Stomach (tissue), 9 donors: ENCODE results near the gene CCSER1. TPM values are rescaled to one million over a fixed set of nuclear protein-coding genes. Genes with fewer than 3 reads are reported as not detected.
"Not testable (repeated sequence)": the region's sequence is repeated elsewhere in the genome, so short reads cannot be mapped to it uniquely, and the experiment has no call there.

Source experiments
- DNase-seq, 2 donors: peaks; one replicate each; pipeline versions ENCODE4 v3.0.0 to v3.0.0-alpha.2; 2013 to 2019
- H3K27ac ChIP-seq, 5 donors: fragments of 200-600 bp in 4 of 5; sonication (generic) in 4 of 5; one replicate each; pipeline ENCODE4 v1.5.1; 2013 to 2019; ENCODE audit warnings: mild to moderate bottlenecking in 1 of 5, moderate library complexity in 1 of 5
- H3K27me3 ChIP-seq, 3 donors: fragments of 200-600 bp; sonication (generic); one replicate each; pipeline ENCODE4 v1.5.1; 2017 to 2019; ENCODE audit warnings: mixed run types in 1 of 3
- H3K36me3 ChIP-seq, 4 donors: fragments of 200-600 bp; sonication (generic); 1 replicate in 3 of 4; 2 replicates in 1 of 4; pipeline ENCODE4 v1.5.1; 2016 to 2019
- H3K4me1 ChIP-seq, 4 donors: fragments of 200-600 bp; sonication (generic); one replicate each; pipeline ENCODE4 v1.5.1; 2016 to 2019
- H3K4me3 ChIP-seq, 4 donors: fragments of 200-600 bp; sonication (generic) in 3 of 4; one replicate each; pipeline ENCODE4 v1.5.1; 2016 to 2019; ENCODE audit warnings: mild to moderate bottlenecking in 1 of 4
- H3K9me3 ChIP-seq, 4 donors: fragments of 200-600 bp; sonication (generic); one replicate each; pipeline ENCODE4 v1.5.1; 2016 to 2019
- CTCF ChIP-seq, 7 experiments: fragments of 450-650 bp in 4 of 7; fragments of 200-600 bp in 3 of 7; sonication (generic) in 3 of 7; IDR thresholded peaks; one replicate each; pipeline ENCODE4 v1.5.1; 2016 to 2019; ENCODE audit warnings: antibody characterized with exemption in 7 of 7, control low read depth in 2 of 7, mild to moderate bottlenecking in 1 of 7
- EP300 ChIP-seq: sonication (generic); formaldehyde crosslinking; IDR thresholded peaks from one replicate; pipeline ENCODE4 v1.6.1; 2017; ENCODE audit warnings: antibody characterized with exemption
- POLR2A ChIP-seq, 4 donors: fragments of 450-650 bp; IDR thresholded peaks; one replicate each; pipeline ENCODE4 v1.6.1; 2016; ENCODE audit warnings: antibody characterized with exemption in 4 of 4, control low read depth in 2 of 4, mild to moderate bottlenecking in 1 of 4, moderate library complexity in 1 of 4
- POLR2AphosphoS5 ChIP-seq, 3 donors: sonication (generic); formaldehyde crosslinking; IDR thresholded peaks; one replicate each; pipeline ENCODE4 v1.6.1; 2016; ENCODE audit warnings: antibody characterized with exemption in 3 of 3
- WGBS, 5 donors: extraction: QIAGEN DNeasy Blood & Tissue Kit in 3 of 5; methylation state at CpG; one replicate each; pipeline versions ENCODE4 v1.1.5 to v1.1.7; 2013 to 2018; 5-methylcytosine and 5-hydroxymethylcytosine counted together
- intact Hi-C: fragments of 100-400 bp; cut with DNase I; formaldehyde crosslinking; loops from one replicate; pipeline ENCODE4 v1.15.1; 2023; ENCODE audit warnings: low total_unique reads
- polyA plus RNA-seq, 3 donors: library from polyadenylated mRNA; stranded (reverse); fragments of 200-250 nt; gene quantifications; one replicate each; pipeline ENCODE4 v1.2.3, GENCODE V29; 2013
- total RNA-seq, 5 donors: library from RNA; depleted of rRNA; stranded (reverse); fragments of >200 nt; gene quantifications; one replicate each; pipeline versions ENCODE4 v1.1.0 to v1.2.3, GENCODE V29; 2014 to 2016
- donor health status: healthy with polysubstance abuse.
- donor health status: Bipolar disorder and iron deficiency.
- donor health status: healthy.

Gene CCSER1
- total and polyA plus RNA-seq, 8 donors: 0.33 to 149 (median 15.2) TPM

GRCh38 chr4:90474484-90474883 lies 347.3 kb downstream of the CCSER1 start:
- intact Hi-C loops: no loop called here
- 20 to 55% (median 41%) methylated on average over 1 of the region's 1 CpG for WGBS, 5 donors
- TF ChIP-seq CTCF (IDR thresholded peaks at IDR 0.05) (no peak), POLR2A (IDR thresholded peaks at IDR 0.05) (no peak), EP300 (no peak), POLR2AphosphoS5 (IDR thresholded peaks at IDR 0.05) (peak in 1 of 3 donors; percentile 25)
- peak overlapping the region in 4 of 5 donors; percentile 38 to 62 (median 55) for H3K27ac ChIP-seq
- H3K27me3 ChIP-seq: no peaks in the 10 kb centered on the region
- peak overlapping the region in 1 of 4 donors; percentile 19 for H3K4me3 ChIP-seq
- peaks cover 0 to 3% (median 1%) of the 10 kb centered on the region in 4 donors for H3K9me3 ChIP-seq
- H3K4me1 ChIP-seq: peaks cover 0 to 21% (median 4%) of the 10 kb centered on the region in 4 donors
- no peaks in the 10 kb centered on the region for H3K36me3 ChIP-seq
- DNase-seq: peak in 1 of 2 donors; percentile 31

GRCh38 chr4:90476019-90476418 lies 348.8 kb downstream of the CCSER1 start:
- intact Hi-C loops: no loop called here
- 84 to 92% (median 90%) methylated on average over 6 of the region's 6 CpGs for WGBS, 5 donors
- Histone ChIP-seq H3K4me3 (no peak overlapping the region), H3K9me3 (peaks cover 0 to 15% (median 2%) of the 10 kb centered on the region in 4 donors), H3K36me3 (no peaks in the 10 kb centered on the region), H3K27ac (no peak overlapping the region), H3K27me3 (no peaks in the 10 kb centered on the region), H3K4me1 (peaks cover 0 to 21% (median 4%) of the 10 kb centered on the region in 4 donors)
- TF ChIP-seq POLR2A (IDR thresholded peaks at IDR 0.05): no peak
- no peak for TF ChIP-seq CTCF (IDR thresholded peaks at IDR 0.05)
- no peak for DNase-seq

- no peak for DNase-seq
- no peaks in the 10 kb centered on the region for H3K36me3 ChIP-seq
- TF ChIP-seq POLR2A (IDR thresholded peaks at IDR 0.05): no peak
- TF ChIP-seq POLR2AphosphoS5 (IDR thresholded peaks at IDR 0.05): no peak
- TF ChIP-seq EP300: no peak
- no peak for TF ChIP-seq CTCF (IDR thresholded peaks at IDR 0.05)
- H3K27ac ChIP-seq: no peak overlapping the region
- intact Hi-C loops: no loop called here
- H3K4me3 ChIP-seq: no peak overlapping the region
- H3K27me3 ChIP-seq: no peaks in the 10 kb centered on the region
- peaks cover 0 to 15% (median 2%) of the 10 kb centered on the region in 4 donors for H3K9me3 ChIP-seq
- WGBS, 5 donors: 54 to 69% (median 65%) methylated on average over 4 of the region's 4 CpGs
- H3K4me1 ChIP-seq: peaks cover 0 to 21% (median 4%) of the 10 kb centered on the region in 4 donors
Measured at GRCh38 chr4:90476586-90476985, 349.4 kb downstream of the CCSER1 start.

- 68 to 94% (median 93%) methylated on average over 4 to 9 of the region's 9 CpGs for WGBS, 5 donors
- DNase-seq, H3K27me3 ChIP-seq, H3K36me3 ChIP-seq, H3K27ac ChIP-seq, H3K4me3 ChIP-seq, H3K4me1 ChIP-seq, intact Hi-C loops: not testable (repeated sequence)
- peaks cover 0 to 10% (median 5%) of the 10 kb centered on the region in 4 donors for H3K9me3 ChIP-seq
Measured at GRCh38 chr4:90484894-90485293, 357.7 kb downstream of the CCSER1 start.

- DNase-seq: no peak
- H3K27ac ChIP-seq: no peak overlapping the region
- H3K4me1 ChIP-seq: no peaks in the 10 kb centered on the region
- 70 to 89% (median 75%) methylated on average over 1 of the region's 1 CpG for whole genome bisulfite sequencing, 5 donors
- H3K9me3 ChIP-seq: peaks cover 0 to 16% (median 0%) of the 10 kb centered on the region in 4 donors
- H3K4me3 ChIP-seq: no peak overlapping the region
- no peaks in the 10 kb centered on the region for H3K36me3 ChIP-seq
- no peaks in the 10 kb centered on the region for H3K27me3 ChIP-seq
- intact Hi-C loops: no loop called here
- TF ChIP-seq POLR2A (IDR thresholded peaks at IDR 0.05) (no peak), POLR2AphosphoS5 (IDR thresholded peaks at IDR 0.05) (no peak), EP300 (no peak), CTCF (IDR thresholded peaks at IDR 0.05) (no peak)
Measured at GRCh38 chr4:90486346-90486745, 359.2 kb downstream of the CCSER1 start.
